Measurements from ENCODE around the gene PAPOLB. TPM values are rescaled to one million over a fixed set of nuclear protein-coding genes. Genes with fewer than 3 reads are reported as not detected.

PAPOLB gene
- polyA plus RNA-seq, 1 donor from 2014 or later: 0.05 TPM

DNA sequence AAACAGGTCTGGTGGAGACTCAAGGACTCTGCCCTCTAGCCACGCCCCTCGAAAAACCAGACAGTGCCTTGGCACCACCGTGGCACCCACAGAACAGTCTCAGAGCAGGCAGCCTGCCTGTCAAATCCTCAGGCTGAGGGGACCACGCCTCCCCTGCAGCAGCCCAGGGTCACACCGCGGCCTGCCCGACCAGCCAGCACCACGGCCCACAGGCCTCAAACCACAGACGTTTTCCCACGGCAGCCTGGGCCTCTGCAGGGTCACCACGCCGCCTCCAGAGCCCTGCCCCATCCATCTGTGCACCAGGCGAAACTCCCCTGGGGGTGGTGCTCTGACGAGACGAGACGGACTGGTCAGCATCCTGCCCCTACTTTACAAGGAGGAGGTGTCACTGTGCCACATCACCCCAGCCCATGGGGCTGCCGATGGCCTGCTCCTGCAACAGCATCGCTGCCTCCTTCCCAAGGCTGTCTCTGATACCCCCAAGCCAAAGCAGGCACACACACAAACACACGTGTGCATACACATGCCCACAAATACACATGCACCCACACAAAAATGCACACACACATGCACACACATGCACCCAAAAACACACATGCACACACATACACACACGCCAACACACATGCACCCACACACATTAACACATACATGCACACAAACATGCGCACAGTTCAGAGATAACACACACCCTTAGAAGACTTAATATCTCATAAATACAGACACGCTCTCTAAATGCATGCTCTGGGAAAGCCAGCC, 24.6 kb downstream of the PAPOLB start:
- Histone ChIP-seq H3K36me3 (ENCODE audit: insufficient read depth, low read length) (no peaks in the 10 kb centered on the region), H3K9me3 (ENCODE audit: low read length) (no peaks in the 10 kb centered on the region), H3K79me2 (replicated peaks; ENCODE audit: insufficient read depth, low read length) (no peaks in the 10 kb centered on the region), H3F3A (ENCODE audit: insufficient read depth, low read length, poor library complexity, severe bottlenecking) (no peaks in the 10 kb centered on the region), H3K4me3 (ENCODE audit: low read length) (peak overlapping the region; percentile 39), H3K9me2 (ENCODE audit: insufficient read depth, low read length) (no peaks in the 10 kb centered on the region), H3K27ac (ENCODE audit: low read length) (peak overlapping the region; percentile 36), H3K4me2 (ENCODE audit: low read length) (no peak overlapping the region), H2AFZ (ENCODE audit: low read depth, low read length) (no peak overlapping the region), H4K20me1 (ENCODE audit: insufficient read depth) (no peaks in the 10 kb centered on the region), H3K9ac (ENCODE audit: low read length) (peak overlapping the region; percentile 38), H3K27me3 (ENCODE audit: insufficient read depth, low read depth, low read length) (no peaks in the 10 kb centered on the region)
- TF ChIP-seq SMC3 (conservative IDR thresholded peaks at IDR 0.05; ENCODE audit: poor library complexity): no peak
- TF ChIP-seq, protein P1, sequence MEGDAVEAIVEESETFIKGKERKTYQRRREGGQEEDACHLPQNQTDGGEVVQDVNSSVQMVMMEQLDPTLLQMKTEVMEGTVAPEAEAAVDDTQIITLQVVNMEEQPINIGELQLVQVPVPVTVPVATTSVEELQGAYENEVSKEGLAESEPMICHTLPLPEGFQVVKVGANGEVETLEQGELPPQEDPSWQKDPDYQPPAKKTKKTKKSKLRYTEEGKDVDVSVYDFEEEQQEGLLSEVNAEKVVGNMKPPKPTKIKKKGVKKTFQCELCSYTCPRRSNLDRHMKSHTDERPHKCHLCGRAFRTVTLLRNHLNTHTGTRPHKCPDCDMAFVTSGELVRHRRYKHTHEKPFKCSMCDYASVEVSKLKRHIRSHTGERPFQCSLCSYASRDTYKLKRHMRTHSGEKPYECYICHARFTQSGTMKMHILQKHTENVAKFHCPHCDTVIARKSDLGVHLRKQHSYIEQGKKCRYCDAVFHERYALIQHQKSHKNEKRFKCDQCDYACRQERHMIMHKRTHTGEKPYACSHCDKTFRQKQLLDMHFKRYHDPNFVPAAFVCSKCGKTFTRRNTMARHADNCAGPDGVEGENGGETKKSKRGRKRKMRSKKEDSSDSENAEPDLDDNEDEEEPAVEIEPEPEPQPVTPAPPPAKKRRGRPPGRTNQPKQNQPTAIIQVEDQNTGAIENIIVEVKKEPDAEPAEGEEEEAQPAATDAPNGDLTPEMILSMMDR (IDR thresholded peaks at IDR 0.05; ENCODE audit: poor library complexity, severe bottlenecking): no peak
- TF ChIP-seq EZH2 (IDR thresholded peaks at IDR 0.05; ENCODE audit: borderline replicate concordance, insufficient read depth, low read length, poor library complexity, severe bottlenecking): no peak
- TF ChIP-seq POLR2AphosphoS5 (IDR thresholded peaks at IDR 0.05): peak; percentile 29
- TF ChIP-seq MXI1 (conservative IDR thresholded peaks at IDR 0.05; ENCODE audit: poor library complexity, severe bottlenecking): no peak
- TF ChIP-seq EP300 (conservative IDR thresholded peaks at IDR 0.05; ENCODE audit: poor library complexity, severe bottlenecking): no peak
- TF ChIP-seq TAF1 (IDR thresholded peaks at IDR 0.05; ENCODE audit: low read depth): no peak
- TF ChIP-seq RAD21 (conservative IDR thresholded peaks at IDR 0.05): no peak

GRCh38 chr7:4836206-4836661, 25.6 kb downstream of the PAPOLB start:
- Histone ChIP-seq H3K27ac (ENCODE audit: low read length) (no peak overlapping the region), H3K27me3 (ENCODE audit: insufficient read depth, low read depth, low read length) (no peaks in the 10 kb centered on the region), H4K20me1 (ENCODE audit: insufficient read depth) (no peaks in the 10 kb centered on the region), H2AFZ (ENCODE audit: low read depth, low read length) (no peak overlapping the region), H3K79me2 (replicated peaks; ENCODE audit: insufficient read depth, low read length) (no peaks in the 10 kb centered on the region), H3K4me2 (ENCODE audit: low read length) (no peak overlapping the region), H3K36me3 (ENCODE audit: insufficient read depth, low read length) (no peaks in the 10 kb centered on the region), H3K4me3 (ENCODE audit: low read length) (no peak overlapping the region), H3K9me3 (ENCODE audit: low read length) (no peaks in the 10 kb centered on the region), H3F3A (ENCODE audit: insufficient read depth, low read length, poor library complexity, severe bottlenecking) (no peaks in the 10 kb centered on the region), H3K9me2 (ENCODE audit: insufficient read depth, low read length) (no peaks in the 10 kb centered on the region), H3K9ac (ENCODE audit: low read length) (no peak overlapping the region)
- TF ChIP-seq EZH2 (IDR thresholded peaks at IDR 0.05; ENCODE audit: borderline replicate concordance, insufficient read depth, low read length, poor library complexity, severe bottlenecking) (no peak), REST (IDR thresholded peaks at IDR 0.05; ENCODE audit: borderline replicate concordance) (no peak), RAD21 (conservative IDR thresholded peaks at IDR 0.05) (no peak), POLR2AphosphoS5 (IDR thresholded peaks at IDR 0.05) (no peak), EP300 (conservative IDR thresholded peaks at IDR 0.05; ENCODE audit: poor library complexity, severe bottlenecking) (no peak), SMC3 (conservative IDR thresholded peaks at IDR 0.05; ENCODE audit: poor library complexity) (no peak), MXI1 (conservative IDR thresholded peaks at IDR 0.05; ENCODE audit: poor library complexity, severe bottlenecking) (no peak), TAF1 (IDR thresholded peaks at IDR 0.05; ENCODE audit: low read depth) (no peak)
- TF ChIP-seq, protein P1 (IDR thresholded peaks at IDR 0.05; ENCODE audit: poor library complexity, severe bottlenecking): no peak

Data from neural cell (in vitro differentiated cells).